GM12891 (cell line): Measurements from ENCODE around the gene ADCY2.

Experiments used
- POLR2A ChIP-seq: IDR thresholded peaks from 2 replicates; pipeline ENCODE4 v1.6.1; 2011; ENCODE audit warnings: low read depth, low read length, control low read depth
- POLR2AphosphoS5 ChIP-seq: IDR thresholded peaks from 2 replicates; pipeline ENCODE4 v1.6.1; 2011; ENCODE audit warnings: low read depth, low read length, control low read depth
- TAF1 ChIP-seq: IDR thresholded peaks from 2 replicates; pipeline ENCODE4 v1.6.1; 2011; ENCODE audit warnings: low read depth, low read length, control low read depth

DNA sequence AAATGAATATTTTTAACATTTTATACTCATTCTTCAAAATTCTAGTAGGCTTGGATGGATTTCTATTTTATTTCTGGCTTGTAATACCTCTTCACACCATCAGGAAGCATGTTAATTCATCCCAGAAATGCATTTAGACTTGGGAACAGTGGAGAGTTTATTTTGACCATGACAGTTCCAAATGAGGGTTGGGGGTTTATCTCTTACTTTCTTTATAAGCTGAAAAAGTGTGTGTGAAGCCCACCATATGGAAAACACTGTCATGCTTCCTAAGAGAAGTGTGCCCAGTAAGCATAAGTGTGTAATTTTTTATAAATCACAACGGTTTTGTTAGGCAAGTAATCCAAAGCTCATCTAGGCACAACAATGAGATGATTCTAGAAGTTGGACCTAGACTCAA, 215.6 kb downstream of the ADCY2 start:
- TF ChIP-seq POLR2AphosphoS5 (no peak), TAF1 (no peak), POLR2A (no peak)
